Stimulated activated naive CD8-positive, alpha-beta T cell treated with anti-CD3 and anti-CD28 coated beads, Interleukin-15, Interleukin-2, amounts not matched to agents 100 U/mL and 50 U/mL, for 24 hours (primary cell): Measurements from ENCODE around the gene FLNC.

ENCODE experiments used
- ATAC-seq: fragments of 150-1000 bp; cut with Tn5 transposase; one replicate; pipeline ENCODE4 v1.10.0; 2021
- DNase-seq: peaks from one replicate; pipeline ENCODE4 v3.0.0; 2021

The FLNC gene

DNA sequence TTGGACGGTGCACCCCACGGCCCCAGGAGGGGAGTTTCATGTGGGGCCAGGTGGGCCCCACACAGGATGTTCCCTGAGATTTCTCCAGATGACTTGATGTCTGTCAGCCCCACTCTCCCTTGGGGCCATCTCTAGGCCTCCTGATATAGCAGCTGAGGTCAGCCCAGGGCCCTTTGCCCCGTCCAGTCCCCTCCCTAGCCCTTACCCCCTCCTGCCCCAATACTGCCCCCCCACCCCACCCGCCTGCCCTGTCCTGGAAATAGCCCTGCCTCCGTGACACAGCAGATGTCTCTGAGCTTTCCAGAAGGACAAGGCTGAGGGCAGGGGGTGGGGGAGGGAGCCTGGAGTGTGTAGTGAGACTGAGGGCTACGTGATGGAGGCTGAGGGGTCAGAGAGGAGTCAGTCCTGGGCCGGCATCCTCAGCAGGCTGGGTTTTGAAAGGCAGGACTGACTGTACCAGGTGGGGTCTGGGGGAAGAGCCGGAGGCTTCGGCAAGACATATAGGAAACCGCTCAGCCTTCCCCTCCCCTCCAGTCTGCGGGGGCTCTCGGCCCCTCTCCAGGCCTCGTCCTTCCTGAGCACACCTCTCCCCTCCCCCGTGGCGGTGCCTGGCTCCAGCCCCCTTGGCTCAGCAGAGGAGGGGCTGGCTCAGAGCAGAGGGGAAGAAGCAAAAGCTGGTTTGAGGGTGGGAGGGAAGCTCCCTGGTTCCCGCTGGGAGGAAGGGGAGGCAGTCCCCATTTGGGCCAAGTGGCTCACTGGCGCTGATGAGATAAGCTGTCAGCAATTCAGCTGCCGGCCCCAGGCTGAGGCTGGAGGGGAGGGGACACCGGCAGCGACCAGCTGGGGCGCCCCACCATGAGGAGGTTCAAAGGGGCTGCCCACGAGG is 2.0 kb downstream of the FLNC start:
- no peak for DNase-seq
- no peak for ATAC-seq

DNA sequence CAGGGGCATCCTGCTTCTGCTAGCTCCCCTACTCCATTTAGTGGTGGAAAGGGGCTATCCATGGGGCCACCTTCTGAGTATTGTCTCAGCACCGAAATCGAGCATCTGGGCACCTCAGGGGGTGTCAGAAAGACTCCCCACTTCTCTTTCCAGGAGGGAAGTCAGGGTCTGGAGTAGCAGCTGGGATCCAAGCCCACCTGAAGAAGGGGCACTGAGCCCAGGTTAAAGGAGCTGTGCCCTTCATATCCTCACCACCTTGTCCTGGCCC is 2.6 kb downstream of the FLNC start:
- no peak for DNase-seq
- no peak for ATAC-seq

DNA sequence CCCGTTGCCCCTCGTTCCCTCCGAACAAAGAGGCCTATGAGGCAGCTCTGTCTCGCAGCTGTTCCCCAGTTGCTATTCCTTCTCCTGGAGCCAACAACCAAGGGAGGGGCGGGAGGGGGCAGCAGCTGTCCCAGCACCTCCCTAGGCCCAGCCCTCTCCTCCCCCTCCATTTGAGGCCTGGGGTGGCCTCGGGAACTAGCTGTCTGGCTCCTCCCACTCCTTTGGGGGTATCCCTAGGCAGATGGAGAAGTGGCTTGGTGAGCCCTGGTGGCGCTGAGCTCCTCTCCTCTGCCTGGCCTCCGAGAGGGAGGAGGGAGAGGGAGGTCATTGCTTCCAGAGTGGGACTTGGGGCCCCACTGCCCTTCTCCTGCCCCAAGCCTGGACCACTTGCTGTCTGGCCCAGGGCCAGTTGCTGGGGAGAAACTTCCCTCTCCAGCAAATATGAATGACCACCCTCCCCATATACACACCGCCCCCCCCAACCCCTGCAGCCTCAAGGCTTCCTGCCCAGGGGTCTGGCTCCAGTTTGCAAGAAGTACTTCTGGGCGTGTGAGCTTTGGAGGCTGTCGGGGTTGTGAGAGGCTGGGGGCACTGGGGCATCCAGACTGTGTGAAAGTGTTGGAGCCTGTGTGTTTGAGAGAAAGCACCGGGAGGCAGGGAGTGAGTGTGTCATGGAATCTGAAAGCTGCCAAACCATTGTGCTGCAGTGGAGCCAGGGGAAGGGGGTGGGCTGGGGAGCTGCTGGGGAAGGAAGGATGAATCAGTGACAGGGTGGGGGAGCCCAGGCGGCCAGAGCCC is 3.1 kb downstream of the FLNC start:
- no peak for ATAC-seq

DNA sequence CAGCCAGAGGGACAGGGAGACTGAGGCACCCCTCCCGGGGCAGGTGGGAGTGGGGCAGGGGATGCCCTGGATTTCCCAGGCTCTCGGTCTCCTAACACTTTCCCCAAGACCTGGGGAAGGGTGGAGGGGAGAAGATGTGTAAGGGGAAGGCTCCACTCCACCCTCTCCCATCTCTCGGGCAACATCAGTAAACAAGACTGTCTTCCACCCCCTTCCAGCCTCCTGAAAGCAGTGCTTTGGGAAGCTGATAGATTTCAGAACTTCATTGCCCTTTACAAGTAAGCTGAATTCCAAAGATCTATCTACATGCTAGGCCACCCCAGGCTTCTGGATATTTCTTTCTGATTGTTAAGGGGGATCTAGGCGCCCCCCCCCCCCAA is 3.7 kb downstream of the FLNC start:
- no peak for ATAC-seq
- no peak for DNase-seq

More for the DNA sequence above, 3.1 kb downstream of the FLNC start:
- no peak for DNase-seq

DNA sequence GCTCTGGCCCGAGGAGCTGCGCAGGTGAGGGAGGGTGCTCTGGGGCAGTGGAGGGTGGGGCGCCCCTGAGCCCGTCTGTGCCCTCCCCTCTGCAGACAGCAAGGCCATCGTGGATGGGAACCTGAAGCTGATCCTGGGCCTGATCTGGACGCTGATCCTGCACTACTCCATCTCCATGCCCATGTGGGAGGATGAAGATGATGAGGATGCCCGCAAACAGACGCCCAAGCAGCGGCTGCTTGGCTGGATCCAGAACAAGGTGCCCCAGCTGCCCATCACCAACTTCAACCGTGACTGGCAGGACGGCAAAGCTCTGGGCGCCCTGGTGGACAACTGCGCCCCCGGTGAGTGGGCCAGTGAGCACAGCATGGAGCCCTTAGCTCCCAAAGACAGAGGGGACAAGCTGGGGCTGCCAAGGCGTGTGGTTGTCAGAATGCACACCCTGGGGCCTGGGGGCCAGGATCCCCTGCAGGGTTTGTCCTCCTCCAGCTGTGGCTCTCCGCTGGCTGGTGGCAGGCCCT is 5.1 kb downstream of the FLNC start:
- DNase-seq = no peak
- ATAC-seq = no peak

DNA sequence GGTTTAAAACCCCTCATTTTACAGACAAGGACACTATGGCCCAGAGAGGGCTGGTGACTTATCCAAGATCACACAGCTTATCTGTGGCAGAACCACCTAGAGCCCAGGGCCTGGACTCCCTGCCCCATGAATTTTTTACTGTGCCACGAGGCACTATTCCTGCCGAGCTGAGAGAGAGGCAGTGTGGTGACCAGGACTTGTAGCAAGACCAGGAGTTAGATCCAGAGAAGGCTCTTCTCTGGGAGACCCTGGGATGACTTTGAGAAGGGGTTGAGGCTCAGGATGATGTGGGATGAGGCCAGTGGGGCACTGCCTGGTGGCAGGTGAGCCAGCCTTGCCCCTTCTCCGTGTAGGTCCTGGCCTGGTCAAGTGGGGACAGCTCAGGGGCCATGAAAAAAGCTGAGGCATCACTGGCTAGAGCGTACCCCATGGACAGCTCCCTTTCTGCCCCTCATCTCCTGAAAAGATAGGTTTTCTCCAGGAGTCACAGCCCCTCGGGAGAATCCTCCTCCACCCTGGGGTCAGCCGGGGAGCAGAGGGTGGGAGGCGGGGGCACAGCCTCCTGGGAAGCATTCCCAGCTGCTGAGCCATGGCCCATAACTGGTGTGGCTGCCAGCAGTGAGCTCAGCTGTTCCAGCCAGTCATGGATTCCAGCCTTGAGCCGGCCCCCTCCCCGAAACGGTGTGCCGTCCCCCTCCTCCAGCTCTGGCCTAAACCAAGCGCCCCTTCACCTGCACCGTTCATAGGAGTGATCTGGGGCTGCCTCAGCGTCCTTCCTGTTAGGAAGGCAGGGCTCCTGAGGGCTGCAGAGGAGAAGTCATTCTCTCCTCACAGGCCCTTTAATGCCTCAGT is 5.8 kb downstream of the FLNC start:
- DNase-seq = no peak
- ATAC-seq = no peak

DNA sequence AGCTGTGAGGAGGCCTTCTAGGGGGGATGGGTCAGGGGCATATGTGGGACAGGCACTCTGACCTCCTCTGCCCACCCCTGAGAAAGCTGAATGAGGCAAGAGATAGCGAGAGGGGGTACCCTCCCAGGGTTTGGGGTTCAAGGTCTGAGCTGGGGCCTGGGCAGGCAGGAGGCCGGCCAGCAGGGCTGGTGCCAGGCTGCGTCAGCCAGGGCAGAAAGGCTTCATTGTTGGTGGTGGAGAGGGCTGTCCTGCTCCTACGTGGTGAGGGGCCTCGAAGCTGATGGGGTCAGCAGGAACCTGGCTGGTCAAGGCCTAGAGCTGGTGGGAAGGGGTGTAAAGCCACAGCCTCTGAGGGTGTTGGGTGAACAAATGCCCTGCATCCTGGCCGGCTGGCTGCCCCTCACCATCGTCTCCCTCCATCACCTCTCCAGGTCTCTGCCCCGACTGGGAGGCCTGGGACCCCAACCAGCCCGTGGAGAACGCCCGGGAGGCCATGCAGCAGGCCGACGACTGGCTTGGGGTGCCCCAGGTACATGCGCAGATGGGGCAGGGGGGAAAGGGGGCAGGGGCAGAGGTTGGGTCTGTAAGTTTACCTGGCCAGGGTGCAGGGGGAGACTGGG is 6.6 kb downstream of the FLNC start:
- ATAC-seq (no peak), DNase-seq (no peak)

DNA sequence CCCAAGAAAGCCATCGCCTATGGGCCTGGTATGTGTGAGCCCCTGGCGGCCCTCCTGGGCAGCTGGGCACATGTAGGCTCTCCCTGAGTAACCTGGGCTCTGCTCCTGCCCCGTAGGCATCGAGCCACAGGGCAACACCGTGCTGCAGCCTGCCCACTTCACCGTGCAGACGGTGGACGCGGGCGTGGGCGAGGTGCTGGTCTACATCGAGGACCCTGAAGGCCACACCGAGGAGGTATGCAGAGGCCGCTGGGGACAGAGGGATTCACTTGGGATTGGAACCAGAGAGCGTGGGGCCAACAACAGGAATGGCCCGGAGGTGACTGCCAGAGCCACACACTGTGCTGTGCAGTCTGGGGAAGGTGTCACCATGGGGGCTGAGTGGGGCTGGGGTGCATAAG is 7.3 kb downstream of the FLNC start:
- ATAC-seq (no peak), DNase-seq (no peak)

DNA sequence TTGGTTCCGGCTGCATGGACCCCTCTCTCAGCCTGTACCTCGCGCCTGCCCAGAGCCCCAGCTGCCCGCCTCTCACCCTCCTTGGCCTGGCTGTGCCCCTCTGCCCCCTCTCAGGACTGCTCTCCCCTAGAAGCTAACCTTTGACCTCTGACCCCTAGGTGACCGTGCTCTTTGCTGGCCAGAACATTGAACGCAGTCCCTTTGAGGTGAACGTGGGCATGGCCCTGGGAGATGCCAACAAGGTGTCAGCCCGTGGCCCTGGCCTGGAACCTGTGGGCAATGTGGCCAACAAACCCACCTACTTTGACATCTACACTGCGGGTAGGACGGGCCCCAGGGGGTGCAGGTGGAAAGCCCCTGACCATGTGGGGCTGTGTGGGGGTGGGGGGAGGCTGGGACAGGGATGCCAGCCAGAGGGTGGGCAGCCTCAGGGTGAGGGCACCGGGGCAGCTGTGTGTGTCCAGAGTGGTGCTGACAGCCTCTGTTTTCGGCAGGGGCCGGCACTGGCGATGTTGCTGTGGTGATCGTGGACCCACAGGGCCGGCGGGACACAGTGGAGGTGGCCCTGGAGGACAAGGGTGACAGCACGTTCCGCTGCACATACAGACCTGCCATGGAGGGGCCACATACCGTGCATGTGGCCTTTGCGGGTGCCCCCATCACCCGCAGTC is 8.0 kb downstream of the FLNC start:
- DNase-seq = no peak
- ATAC-seq = no peak

DNA sequence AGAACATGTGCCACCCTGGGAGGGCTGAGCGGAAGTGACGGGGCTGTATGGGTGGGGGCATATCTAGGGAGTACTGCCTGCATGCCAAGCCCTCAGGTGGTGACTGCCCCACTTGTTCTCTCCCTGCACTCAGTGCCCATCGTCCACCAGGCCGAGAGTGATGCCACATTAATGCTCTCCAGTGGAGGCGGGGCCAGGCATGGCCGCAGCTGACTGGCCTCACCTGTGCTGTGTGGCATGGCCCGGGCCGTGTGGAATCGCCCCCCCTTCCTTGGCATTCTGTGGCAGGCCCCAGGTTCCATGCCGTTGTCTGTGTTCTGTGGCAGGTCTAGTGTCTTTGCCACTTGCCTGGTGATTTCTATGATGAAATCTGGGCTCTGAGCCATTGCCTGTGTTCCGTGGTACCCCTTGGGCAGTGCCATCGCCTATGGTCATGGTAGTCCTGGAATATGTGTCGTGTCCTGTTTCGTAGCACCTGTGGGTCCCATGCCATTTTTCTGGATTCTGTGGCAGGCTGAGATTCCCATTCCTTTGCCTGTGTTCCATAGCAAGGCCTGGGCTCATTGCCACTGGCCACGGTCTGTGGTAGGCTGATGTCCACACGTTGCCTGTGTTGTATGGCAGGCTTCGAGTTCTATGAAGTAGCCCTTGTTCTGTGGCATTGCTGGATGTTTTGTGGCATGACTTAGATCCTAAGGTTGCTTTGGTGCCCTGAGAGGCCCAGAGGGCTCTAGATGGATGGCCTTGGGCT is 8.9 kb downstream of the FLNC start:
- ATAC-seq (no peak), DNase-seq (no peak)

DNA sequence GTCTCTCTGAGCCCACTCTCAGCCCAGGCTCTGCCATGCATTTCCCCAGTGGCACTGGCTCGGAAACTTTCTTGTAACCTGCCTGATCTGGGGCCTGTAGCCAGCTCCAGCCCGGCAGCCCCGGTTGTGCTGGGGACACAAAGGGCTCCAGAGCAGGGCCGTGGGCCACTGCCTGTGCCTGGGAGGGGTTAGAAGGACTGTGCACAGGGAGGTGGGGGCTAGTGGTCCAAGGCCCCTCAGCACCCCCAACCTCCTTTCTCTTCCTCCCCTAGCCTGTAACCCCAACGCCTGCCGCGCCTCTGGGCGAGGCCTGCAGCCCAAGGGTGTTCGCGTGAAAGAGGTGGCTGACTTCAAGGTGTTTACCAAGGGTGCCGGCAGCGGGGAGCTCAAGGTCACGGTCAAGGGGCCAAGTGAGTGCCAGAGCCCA is 9.6 kb downstream of the FLNC start:
- no peak for ATAC-seq
- no peak for DNase-seq

DNA sequence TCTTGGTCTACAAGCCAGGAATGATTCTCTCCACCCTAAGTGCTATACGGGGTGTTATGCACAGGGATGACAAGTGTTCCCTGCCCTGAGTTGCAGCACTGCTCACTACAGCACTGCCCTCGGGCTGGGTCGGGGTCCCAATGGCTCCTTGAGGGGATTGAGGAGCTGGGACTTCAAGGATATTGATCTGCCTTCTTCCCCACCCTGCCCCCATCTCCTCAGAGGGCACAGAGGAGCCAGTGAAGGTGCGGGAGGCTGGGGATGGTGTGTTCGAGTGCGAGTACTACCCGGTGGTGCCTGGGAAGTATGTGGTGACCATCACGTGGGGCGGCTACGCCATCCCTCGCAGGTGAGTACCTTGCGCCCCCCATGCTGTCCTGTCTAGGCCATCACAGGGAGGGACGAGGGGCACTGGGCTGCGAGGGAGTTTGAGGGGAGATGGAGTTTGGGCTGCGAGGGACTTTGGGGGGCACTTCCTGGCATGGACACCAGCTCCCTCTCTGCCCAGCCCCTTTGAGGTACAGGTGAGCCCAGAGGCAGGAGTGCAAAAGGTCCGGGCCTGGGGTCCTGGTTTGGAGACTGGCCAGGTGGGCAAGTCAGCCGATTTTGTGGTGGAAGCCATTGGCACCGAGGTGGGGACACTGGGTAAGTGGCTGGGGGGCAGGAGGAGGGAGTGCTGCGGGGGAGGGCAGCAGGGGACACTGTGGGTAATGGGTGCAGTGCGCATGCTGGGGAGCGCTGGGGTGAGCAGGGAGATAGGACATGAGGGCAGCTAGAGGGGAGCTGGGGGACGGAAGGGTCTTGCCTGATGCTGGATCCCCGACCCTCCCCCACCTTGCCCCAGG is 10.3 kb downstream of the FLNC start:
- ATAC-seq (no peak), DNase-seq (no peak)

DNA sequence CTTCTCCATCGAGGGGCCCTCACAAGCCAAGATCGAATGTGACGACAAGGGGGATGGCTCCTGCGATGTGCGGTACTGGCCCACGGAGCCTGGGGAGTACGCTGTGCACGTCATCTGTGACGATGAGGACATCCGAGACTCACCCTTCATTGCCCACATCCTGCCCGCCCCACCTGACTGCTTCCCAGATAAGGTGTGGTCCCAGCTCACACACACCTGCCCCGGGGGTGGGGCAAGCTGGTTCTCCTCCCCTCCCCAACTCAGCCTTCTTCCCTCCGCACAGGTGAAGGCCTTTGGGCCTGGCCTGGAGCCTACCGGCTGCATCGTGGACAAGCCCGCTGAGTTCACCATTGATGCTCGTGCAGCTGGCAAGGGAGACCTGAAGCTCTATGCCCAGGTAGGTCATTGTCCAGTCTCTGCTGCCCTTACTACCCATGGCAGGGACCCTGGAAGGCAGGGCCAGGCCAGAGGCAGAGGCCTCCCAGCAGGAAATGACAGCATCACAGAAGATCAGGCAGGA is 11.0 kb downstream of the FLNC start:
- ATAC-seq (no peak), DNase-seq (no peak)

DNA sequence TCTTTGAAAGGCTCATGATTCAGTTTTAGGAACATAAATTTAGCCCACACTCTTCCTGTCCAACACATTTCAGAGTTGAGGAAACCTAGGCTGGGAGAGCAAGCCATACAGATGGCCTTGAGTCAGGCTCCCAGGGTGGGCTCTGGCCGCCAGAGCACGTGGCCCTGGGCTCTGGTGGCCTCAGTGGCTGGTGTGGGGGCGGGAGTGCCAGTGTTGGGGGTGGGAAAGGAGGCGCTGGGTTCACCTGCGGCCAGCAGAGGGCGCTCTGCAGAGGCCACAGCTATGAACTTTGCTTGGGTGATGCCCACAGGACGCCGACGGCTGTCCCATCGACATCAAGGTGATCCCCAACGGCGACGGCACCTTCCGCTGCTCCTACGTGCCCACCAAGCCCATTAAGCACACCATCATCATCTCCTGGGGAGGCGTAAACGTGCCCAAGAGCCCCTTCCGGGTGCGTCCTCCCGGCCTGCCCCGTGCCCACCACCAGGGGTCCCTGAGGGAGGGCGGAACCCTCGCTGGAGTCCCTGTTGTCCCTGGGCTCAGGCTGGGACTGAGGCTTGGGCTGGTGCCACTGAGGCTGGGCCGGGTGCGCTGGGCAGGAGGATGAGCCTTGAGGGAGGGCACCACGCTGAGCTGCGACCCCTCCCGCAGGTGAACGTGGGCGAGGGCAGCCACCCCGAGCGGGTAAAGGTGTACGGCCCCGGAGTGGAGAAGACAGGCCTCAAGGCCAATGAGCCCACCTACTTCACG is 11.9 kb downstream of the FLNC start:
- DNase-seq (peak; percentile 72), ATAC-seq (peak; percentile 48)

DNA sequence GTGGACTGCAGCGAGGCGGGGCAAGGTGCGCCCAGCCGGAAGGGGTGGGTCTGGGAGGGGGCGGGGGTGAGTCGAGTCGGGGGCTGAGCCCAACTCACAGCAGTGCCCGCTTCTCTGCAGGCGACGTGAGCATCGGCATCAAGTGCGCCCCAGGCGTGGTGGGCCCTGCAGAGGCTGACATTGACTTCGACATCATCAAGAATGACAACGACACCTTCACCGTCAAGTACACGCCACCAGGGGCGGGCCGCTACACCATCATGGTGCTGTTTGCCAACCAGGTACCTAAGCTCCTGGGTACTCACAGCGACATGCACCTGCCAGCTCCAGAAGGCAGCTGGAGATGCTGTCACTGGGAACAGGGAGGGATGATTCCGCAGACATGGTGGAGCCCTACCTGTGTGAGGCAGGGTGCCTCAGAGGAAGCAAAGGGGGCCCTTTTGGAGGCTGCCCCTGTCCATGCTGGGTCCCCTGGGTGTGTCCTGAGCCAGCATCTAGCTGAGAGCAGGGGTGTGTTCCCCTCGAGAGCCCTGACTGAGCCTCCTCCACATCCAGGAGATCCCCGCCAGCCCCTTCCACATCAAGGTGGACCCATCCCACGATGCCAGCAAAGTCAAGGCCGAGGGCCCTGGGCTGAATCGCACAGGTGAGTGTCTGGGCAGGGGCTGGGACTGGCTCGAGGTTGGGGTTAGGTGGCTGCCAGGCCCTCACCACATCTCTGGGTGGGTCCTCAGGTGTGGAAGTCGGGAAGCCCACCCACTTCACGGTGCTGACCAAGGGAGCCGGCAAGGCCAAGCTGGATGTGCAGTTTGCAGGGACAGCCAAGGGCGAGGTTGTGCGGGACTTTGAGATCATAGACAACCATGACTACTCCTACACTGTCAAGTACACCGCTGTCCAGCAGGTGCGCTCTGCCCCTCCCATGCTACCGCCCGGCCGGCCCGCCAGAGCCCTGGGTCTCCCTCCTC is 12.8 kb downstream of the FLNC start:
- ATAC-seq = no peak

DNA sequence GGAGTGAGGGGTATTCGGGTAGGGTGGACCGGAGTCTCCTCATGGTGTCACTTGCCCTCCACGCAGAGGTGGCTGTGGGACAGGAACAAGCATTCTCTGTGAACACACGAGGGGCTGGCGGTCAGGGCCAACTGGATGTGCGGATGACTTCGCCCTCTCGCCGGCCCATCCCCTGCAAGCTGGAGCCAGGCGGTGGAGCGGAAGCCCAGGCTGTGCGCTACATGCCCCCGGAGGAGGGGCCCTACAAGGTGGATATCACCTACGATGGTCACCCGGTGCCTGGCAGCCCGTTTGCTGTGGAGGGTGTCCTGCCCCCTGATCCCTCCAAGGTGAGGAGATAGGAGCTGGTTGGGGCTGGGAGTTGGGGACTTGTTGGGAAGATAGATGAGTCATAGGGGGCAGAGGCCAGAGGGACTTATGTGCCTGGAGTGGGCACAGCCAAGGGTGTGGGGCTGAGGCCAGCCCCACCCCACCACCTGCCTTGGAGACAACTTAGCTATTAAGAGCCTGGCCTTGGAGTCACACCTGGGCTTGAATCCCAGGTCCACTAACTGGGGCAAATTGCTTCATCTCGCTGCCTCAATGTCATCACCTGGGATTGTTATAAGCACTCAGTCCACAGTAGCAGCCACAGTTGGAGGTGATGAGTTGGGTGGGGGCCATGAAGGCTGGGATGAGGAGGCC is 13.9 kb downstream of the FLNC start:
- DNase-seq = no peak
- ATAC-seq = no peak

More for the DNA sequence above, 12.8 kb downstream of the FLNC start:
- DNase-seq = no peak

DNA sequence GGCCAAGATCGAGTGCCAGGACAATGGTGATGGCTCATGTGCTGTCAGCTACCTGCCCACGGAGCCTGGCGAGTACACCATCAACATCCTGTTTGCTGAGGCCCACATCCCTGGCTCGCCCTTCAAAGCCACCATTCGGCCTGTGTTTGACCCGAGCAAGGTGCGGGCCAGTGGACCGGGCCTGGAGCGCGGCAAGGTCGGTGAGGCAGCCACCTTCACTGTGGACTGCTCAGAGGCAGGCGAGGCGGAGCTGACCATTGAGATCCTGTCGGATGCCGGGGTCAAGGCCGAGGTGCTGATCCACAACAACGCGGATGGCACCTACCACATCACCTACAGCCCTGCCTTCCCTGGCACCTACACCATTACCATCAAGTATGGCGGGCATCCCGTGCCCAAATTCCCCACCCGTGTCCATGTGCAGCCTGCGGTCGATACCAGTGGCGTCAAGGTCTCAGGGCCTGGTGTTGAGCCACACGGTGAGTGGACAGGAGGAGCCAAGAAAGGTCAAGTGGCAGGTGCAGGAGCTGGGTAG is 14.6 kb downstream of the FLNC start:
- ATAC-seq (no peak), DNase-seq (no peak)
